Spleen (tissue), 13 donors: Measurements from ENCODE around the gene RMC1. TPM values are rescaled to one million over a fixed set of nuclear protein-coding genes. Genes with fewer than 3 reads are reported as not detected.

Experiments
- DNase-seq: peaks from one replicate; pipeline ENCODE4 v3.0.0-alpha.2; 2020
- H3K27ac ChIP-seq, 8 donors: fragments of 200-600 bp; sonication (generic) in 7 of 8; 1 replicate in 4 of 8; 2 replicates in 4 of 8; pipeline versions ENCODE4 v1.5.0 to v1.8.0; 2016 to 2021; ENCODE audit warnings: inconsistent platforms in 4 of 8, mild to moderate bottlenecking in 4 of 8, moderate library complexity in 1 of 8
- H3K27me3 ChIP-seq, 7 donors: fragments of 200-600 bp; sonication (generic) in 6 of 7; replicated peaks in 1 of 7; 1 replicate in 4 of 7; 2 replicates in 3 of 7; pipeline versions ENCODE4 v1.5.0 to v1.8.0; 2016 to 2021; ENCODE audit warnings: inconsistent platforms in 3 of 7, mild to moderate bottlenecking in 1 of 7
- H3K36me3 ChIP-seq, 6 donors: fragments of 200-600 bp; sonication (generic) in 5 of 6; 1 replicate in 4 of 6; 2 replicates in 2 of 6; pipeline versions ENCODE4 v1.5.0 to v1.8.0; 2016 to 2021; ENCODE audit warnings: inconsistent platforms in 2 of 6
- H3K4me1 ChIP-seq, 6 donors: fragments of 200-600 bp; sonication (generic) in 5 of 6; 1 replicate in 3 of 6; 2 replicates in 3 of 6; pipeline versions ENCODE4 v1.5.0 to v1.8.0; 2016 to 2021; ENCODE audit warnings: inconsistent platforms in 3 of 6
- H3K4me3 ChIP-seq, 8 donors: fragments of 200-600 bp; sonication (generic) in 7 of 8; 1 replicate in 4 of 8; 2 replicates in 4 of 8; pipeline versions ENCODE4 v1.5.0 to v1.8.0; 2016 to 2021; ENCODE audit warnings: inconsistent platforms in 4 of 8, mild to moderate bottlenecking in 4 of 8, moderate library complexity in 2 of 8
- H3K9me3 ChIP-seq, 8 donors: fragments of 200-600 bp; sonication (generic) in 7 of 8; 1 replicate in 4 of 8; 2 replicates in 4 of 8; pipeline versions ENCODE4 v1.5.0 to v1.8.0; 2016 to 2021; ENCODE audit warnings: inconsistent platforms in 4 of 8
- POLR2A ChIP-seq, 3 donors: fragments of 450-650 bp; IDR thresholded peaks; one replicate each; pipeline ENCODE4 v1.5.1; 2017; ENCODE audit warnings: antibody characterized with exemption in 3 of 3, mild to moderate bottlenecking in 1 of 3
- POLR2AphosphoS5 ChIP-seq, 3 donors: sonication (generic); formaldehyde crosslinking; IDR thresholded peaks; one replicate each; pipeline ENCODE4 v1.5.1; 2017; ENCODE audit warnings: antibody characterized with exemption in 3 of 3
- WGBS, 5 donors: extraction: QIAGEN DNeasy Blood & Tissue Kit in 3 of 5; methylation state at CpG; one replicate each; pipeline versions ENCODE4 v1.1.5 to v1.1.7; 2013 to 2018; 5-methylcytosine and 5-hydroxymethylcytosine counted together
- intact Hi-C: fragments of 100-400 bp; cut with DNase I; formaldehyde crosslinking; loops from one replicate; pipeline ENCODE4 v1.15.0; 2023; ENCODE audit warnings: low total_unique reads
- long read RNA-seq, 2 donors: transcript quantifications; one replicate each; lab custom pipeline, GENCODE V29; 2026
- polyA plus RNA-seq, 3 donors: library from polyadenylated mRNA; stranded (reverse); fragments of 200-250 nt; gene quantifications; one replicate each; pipeline ENCODE4 v1.2.1, GENCODE V29; 2013
- total RNA-seq, 7 donors: library from RNA; depleted of rRNA in 3 of 7; stranded (reverse); fragments of >200 nt in 3 of 7; fragmentation: NEBNext Ultra II Directional in 4 of 7; extraction: Animal tissue kit (Norgen Biotek cat#: 25700) in 4 of 7; gene quantifications; one replicate each; pipeline versions ENCODE4 v1.1.0 to v1.2.1, GENCODE V29; 2016 to 2021
- TF ChIP-seq, protein P1 (sequence below), 11 experiments: fragments of 200-600 bp in 7 of 11; fragments of 450-650 bp in 4 of 11; sonication (generic) in 4 of 11; IDR thresholded peaks in 8 of 11; conservative IDR thresholded peaks in 3 of 11; 1 replicate in 7 of 11; 2 replicates in 4 of 11; pipeline versions ENCODE4 v1.4.0 to v1.8.0; 2016 to 2021; ENCODE audit warnings: antibody characterized with exemption in 11 of 11, inconsistent platforms in 4 of 11, mild to moderate bottlenecking in 1 of 11
- donor health status: healthy with polysubstance abuse.
- donor health status: DM: no; HTN: no; CAD: no; lungs with moderate emphysema.
- donor health status: DM: no; HTN: no; CAD: no.
- donor health status: Bipolar disorder and iron deficiency.
- donor health status: healthy.
- donor health status: DM: no; HTN: no; CAD: no.
- donor health status: DM: yes; HTN: yes; CAD: no.

RMC1 gene
- 10 to 100 TPM; 29.5 to 55.9 (median 43.6) TPM for total RNA-seq
- polyA plus RNA-seq: 10 to 100 TPM; 42.0 to 74.7 (median 47.5) TPM
- long read RNA-seq, donor 1, transcript RMC1-201 (20 exons, 2,162 nt): major isoform, 7 of 8 reads
- long read RNA-seq, donor 1, partial matches to known transcripts: 0 of 8 reads
- long read RNA-seq, donor 1, other reads (novel, unspliced or antisense): 0 of 8 reads
- long read RNA-seq, donor 2, partial matches to known transcripts: 0 of 1 reads
- long read RNA-seq, donor 2, other reads (novel, unspliced or antisense): 0 of 1 reads

DNA sequence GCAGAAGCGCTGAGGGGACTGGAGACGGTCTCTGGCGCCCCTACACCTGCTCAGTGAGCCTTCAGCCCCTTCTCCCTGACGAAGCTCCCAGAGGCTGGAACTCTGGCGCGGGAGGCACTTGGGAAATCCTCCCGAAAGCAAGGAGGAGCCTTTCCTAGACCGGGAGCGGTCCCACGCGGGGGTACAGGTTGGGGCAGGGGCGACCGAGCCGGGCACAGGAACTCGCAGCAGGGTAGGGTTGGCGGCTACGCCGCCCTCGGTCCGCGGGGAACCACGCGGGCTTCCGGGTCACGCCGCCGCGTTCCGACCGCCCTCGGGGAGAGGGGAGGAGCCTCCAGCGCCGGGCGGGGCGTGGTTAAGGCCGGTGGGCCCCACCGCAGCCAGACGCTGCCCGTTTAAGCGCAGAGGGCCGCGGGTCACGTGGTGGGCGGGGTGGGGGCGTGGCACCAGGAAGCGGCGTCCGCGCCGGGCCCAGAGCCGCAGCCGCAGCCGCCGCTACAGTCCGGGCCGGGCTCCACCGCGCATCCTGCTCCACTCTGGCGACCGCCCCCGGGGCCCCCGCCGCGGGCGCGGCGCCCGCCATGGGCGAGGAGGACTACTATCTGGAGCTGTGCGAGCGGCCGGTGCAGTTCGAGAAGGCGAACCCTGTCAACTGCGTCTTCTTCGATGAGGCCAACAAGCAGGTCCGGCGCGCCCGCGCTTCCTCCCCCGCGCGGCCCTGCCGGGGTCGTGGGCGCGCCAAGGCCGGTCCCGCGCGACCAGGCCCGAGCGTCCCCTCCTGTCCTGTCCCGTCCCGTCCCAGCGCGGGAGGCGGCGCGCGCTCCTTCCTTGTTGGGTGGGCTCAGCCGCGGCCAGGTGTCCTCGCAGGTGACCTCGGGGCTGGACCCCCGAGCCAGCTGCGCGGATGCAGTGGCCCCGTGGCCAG is at the start of gene RMC1:
TSS of gene RMC1 (plus strand) at position 474 of the 925 bp plus-strand sequence. CDS start at position 582, 108 bp downstream.
- DNase-seq: peak; percentile 100
- intact Hi-C loops: loop anchor here (5.0 kb wide), 1 partner anchor 84 kb away; the partner anchor contains the start of gene NPC1
- Histone ChIP-seq H3K36me3 (peaks cover 2 to 26% (median 17%) of the 10 kb centered on the region in 6 donors), H3K4me3 (peak within 1 kb of the TSS; percentile 72 to 98 (median 95)), H3K27me3 (no peaks in the 10 kb centered on the region), H3K4me1 (peaks cover 19 to 92% (median 61%) of the 10 kb centered on the region in 6 donors), H3K9me3 (no peaks in the 10 kb centered on the region), H3K27ac (peak within 1 kb of the TSS; percentile 95 to 99 (median 96))
- WGBS, 5 donors: 0 to 1% (median 0%) methylated on average over 30 to 110 of the region's 110 CpGs
- TF ChIP-seq POLR2A (IDR thresholded peaks at IDR 0.05): peak in 2 of 3 donors; percentile 67 to 80
- TF ChIP-seq, protein P1, sequence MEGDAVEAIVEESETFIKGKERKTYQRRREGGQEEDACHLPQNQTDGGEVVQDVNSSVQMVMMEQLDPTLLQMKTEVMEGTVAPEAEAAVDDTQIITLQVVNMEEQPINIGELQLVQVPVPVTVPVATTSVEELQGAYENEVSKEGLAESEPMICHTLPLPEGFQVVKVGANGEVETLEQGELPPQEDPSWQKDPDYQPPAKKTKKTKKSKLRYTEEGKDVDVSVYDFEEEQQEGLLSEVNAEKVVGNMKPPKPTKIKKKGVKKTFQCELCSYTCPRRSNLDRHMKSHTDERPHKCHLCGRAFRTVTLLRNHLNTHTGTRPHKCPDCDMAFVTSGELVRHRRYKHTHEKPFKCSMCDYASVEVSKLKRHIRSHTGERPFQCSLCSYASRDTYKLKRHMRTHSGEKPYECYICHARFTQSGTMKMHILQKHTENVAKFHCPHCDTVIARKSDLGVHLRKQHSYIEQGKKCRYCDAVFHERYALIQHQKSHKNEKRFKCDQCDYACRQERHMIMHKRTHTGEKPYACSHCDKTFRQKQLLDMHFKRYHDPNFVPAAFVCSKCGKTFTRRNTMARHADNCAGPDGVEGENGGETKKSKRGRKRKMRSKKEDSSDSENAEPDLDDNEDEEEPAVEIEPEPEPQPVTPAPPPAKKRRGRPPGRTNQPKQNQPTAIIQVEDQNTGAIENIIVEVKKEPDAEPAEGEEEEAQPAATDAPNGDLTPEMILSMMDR (IDR thresholded peaks at IDR 0.05 in 8 of 11, conservative IDR thresholded peaks at IDR 0.05 in 3 of 11): peak in 5 of 11 experiments; percentile 10 to 35 (median 20)
- peak; percentile 95 to 96 (median 96) for TF ChIP-seq POLR2AphosphoS5 (IDR thresholded peaks at IDR 0.05)

DNA sequence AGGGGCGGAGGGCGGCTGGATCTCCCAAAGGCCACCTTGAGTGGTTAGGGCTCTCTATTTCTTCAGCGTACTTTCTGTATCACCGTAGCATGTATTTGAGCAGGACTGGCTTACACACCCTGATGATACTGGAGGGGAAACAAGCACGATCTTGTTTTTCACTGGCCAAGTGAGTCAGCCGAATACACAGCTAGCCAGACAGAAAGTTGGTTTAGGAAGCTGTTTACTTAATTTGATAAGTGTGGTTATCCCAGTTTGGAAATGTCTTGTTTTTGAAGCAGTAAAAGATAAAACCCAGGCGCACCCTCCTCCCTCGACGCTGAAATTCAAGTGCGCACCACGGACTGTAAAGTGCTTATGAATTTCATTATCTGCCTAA is 49.6 kb upstream of the RMC1 start:
- Histone ChIP-seq H3K27ac (peak overlapping the region; percentile 77 to 97 (median 94)), H3K4me1 (peaks cover 42 to 70% (median 62%) of the 10 kb centered on the region in 6 donors), H3K9me3 (no peaks in the 10 kb centered on the region), H3K4me3 (peak overlapping the region; percentile 76 to 97 (median 86)), H3K27me3 (no peaks in the 10 kb centered on the region), H3K36me3 (peaks cover 0 to 22% (median 0%) of the 10 kb centered on the region in 6 donors)
- no peak for TF ChIP-seq POLR2A (IDR thresholded peaks at IDR 0.05)
- TF ChIP-seq POLR2AphosphoS5 (IDR thresholded peaks at IDR 0.05): no peak
- TF ChIP-seq, protein P1 (IDR thresholded peaks at IDR 0.05 in 8 of 11, conservative IDR thresholded peaks at IDR 0.05 in 3 of 11): no peak
- WGBS, 5 donors: 1 to 5% (median 3%) methylated on average over 11 of the region's 11 CpGs
- intact Hi-C loops: no loop called here
- no peak for DNase-seq

DNA sequence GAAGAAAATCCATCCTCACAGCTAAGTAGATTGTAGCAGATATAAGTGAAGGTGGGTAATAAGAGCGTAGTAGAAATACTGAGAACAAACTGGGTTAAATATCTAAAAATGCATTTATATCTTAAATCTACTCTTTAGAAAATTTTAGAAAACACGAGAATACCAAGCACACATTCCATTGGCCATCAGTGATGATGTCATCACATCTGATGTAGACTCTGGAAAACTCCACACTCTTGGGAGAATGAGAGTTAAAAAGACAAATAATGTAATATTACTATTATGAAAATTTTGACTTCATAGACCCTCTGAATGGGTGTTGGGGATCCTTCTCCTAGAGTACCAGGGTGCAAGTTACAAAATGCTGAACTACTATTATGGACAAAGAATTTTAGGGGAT is 46.5 kb upstream of the RMC1 start:
- Histone ChIP-seq H3K27ac (no peak overlapping the region), H3K27me3 (no peaks in the 10 kb centered on the region), H3K9me3 (no peaks in the 10 kb centered on the region), H3K4me3 (no peak overlapping the region), H3K4me1 (peaks cover 49 to 93% (median 87%) of the 10 kb centered on the region in 6 donors), H3K36me3 (peaks cover 0 to 28% (median 0%) of the 10 kb centered on the region in 6 donors)
- intact Hi-C loops: no loop called here
- TF ChIP-seq POLR2AphosphoS5 (IDR thresholded peaks at IDR 0.05): no peak
- TF ChIP-seq, protein P1 (IDR thresholded peaks at IDR 0.05 in 8 of 11, conservative IDR thresholded peaks at IDR 0.05 in 3 of 11): no peak
- TF ChIP-seq POLR2A (IDR thresholded peaks at IDR 0.05): no peak
- 89 to 98% (median 96%) methylated on average over 2 of the region's 2 CpGs for WGBS, 5 donors
- no peak for DNase-seq
